Fibroblast of mammary gland (primary cell): ENCODE data around the gene SEC24C.

Experiments
- DNase-seq: peaks from one replicate; pipeline ENCODE4 v3.0.0-alpha.2; 2010; ENCODE audit warnings: low read depth
- H3K4me3 ChIP-seq: 2 replicates; pipeline ENCODE4 v1.5.1; 2011; ENCODE audit warnings: low read depth, mild to moderate bottlenecking, low read length, moderate library complexity; ENCODE audit not compliant: control insufficient read depth
- CTCF ChIP-seq: conservative IDR thresholded peaks from 2 replicates; pipeline ENCODE4 v1.5.1; 2011; ENCODE audit warnings: low read depth, low read length, inconsistent platforms; ENCODE audit not compliant: control insufficient read depth, insufficient read depth

Gene SEC24C

GRCh38 chr10:73818402-73818801 lies 74.2 kb downstream of the SEC24C start:
- H3K4me3 ChIP-seq, result no peak overlapping the region
- TF ChIP-seq CTCF, result no peak
- no peak for DNase-seq

- DNase-seq, result no peak
- TF ChIP-seq CTCF, result no peak
- H3K4me3 ChIP-seq, result no peak overlapping the region
Observed at GRCh38 chr10:73819081-73819480, 74.9 kb downstream of the SEC24C start.

- peak; percentile 41 for DNase-seq
- peak; percentile 14 for TF ChIP-seq CTCF
- H3K4me3 ChIP-seq, result no peak overlapping the region
Observed at GRCh38 chr10:73819513-73820093, 75.4 kb downstream of the SEC24C start.
